Activated naive CD8-positive, alpha-beta T cell treated with anti-CD3 and anti-CD28 coated beads, Interleukin-2, amount 50 U/mL, for 24 hours (primary cell): ENCODE data around the gene SYTL2.
A peak's percentile ranks its signal among the peaks of the same experiment; 100 is the strongest.

Experiments used
- ATAC-seq: fragments of 150-1000 bp; cut with Tn5 transposase; one replicate; pipeline ENCODE4 v1.10.0; 2021
- DNase-seq: peaks from one replicate; pipeline ENCODE4 v3.0.0; 2021
- H3K27ac Mint-ChIP-seq: one replicate; pipeline ENCODE4 v1.8.0; 2021; ENCODE audit warnings: mild to moderate bottlenecking, mixed read lengths
- H3K27me3 Mint-ChIP-seq: one replicate; pipeline ENCODE4 v1.8.0; 2021; ENCODE audit warnings: mixed read lengths
- H3K36me3 Mint-ChIP-seq: one replicate; pipeline ENCODE4 v1.8.0; 2021; ENCODE audit warnings: low read depth, mixed read lengths
- H3K4me1 Mint-ChIP-seq: one replicate; pipeline ENCODE4 v1.8.0; 2021; ENCODE audit warnings: mixed read lengths
- H3K4me3 Mint-ChIP-seq: one replicate; pipeline ENCODE4 v1.8.0; 2021; ENCODE audit warnings: mild to moderate bottlenecking, moderate library complexity, mixed read lengths
- H3K9me3 Mint-ChIP-seq: one replicate; pipeline ENCODE4 v1.8.0; 2021; ENCODE audit warnings: mixed read lengths

SYTL2 gene

GRCh38 chr11:85751724-85752123, 59.2 kb downstream of the SYTL2 start:
- Mint-ChIP-seq H3K27me3 (peaks cover 2% of the 10 kb centered on the region), H3K4me3 (peak overlapping the region; percentile 56), H3K36me3 (peaks cover 3% of the 10 kb centered on the region), H3K4me1 (peaks cover 97% of the 10 kb centered on the region), H3K27ac (peak overlapping the region; percentile 86), H3K9me3 (peaks cover 3% of the 10 kb centered on the region)
- no peak for ATAC-seq
- no peak for DNase-seq

- peaks cover 95% of the 10 kb centered on the region for H3K4me1 Mint-ChIP-seq
- H3K27me3 Mint-ChIP-seq: peaks cover 2% of the 10 kb centered on the region
- H3K9me3 Mint-ChIP-seq: peaks cover 3% of the 10 kb centered on the region
- peak overlapping the region; percentile 86 for H3K27ac Mint-ChIP-seq
- ATAC-seq (no peak), DNase-seq (no peak)
- H3K4me3 Mint-ChIP-seq: no peak overlapping the region
- H3K36me3 Mint-ChIP-seq: peaks cover 3% of the 10 kb centered on the region
Measured at GRCh38 chr11:85750646-85751045, 60.3 kb downstream of the SYTL2 start.

- H3K27ac Mint-ChIP-seq: peak overlapping the region; percentile 86
- peaks cover 3% of the 10 kb centered on the region for H3K9me3 Mint-ChIP-seq
- ATAC-seq (no peak), DNase-seq (no peak)
- peaks cover 91% of the 10 kb centered on the region for H3K4me1 Mint-ChIP-seq
- H3K4me3 Mint-ChIP-seq: no peak overlapping the region
- H3K36me3 Mint-ChIP-seq: no peaks in the 10 kb centered on the region
- H3K27me3 Mint-ChIP-seq: peaks cover 2% of the 10 kb centered on the region
Measured at GRCh38 chr11:85749884-85750283, 61.1 kb downstream of the SYTL2 start.

GRCh38 chr11:85749287-85749834, 61.6 kb downstream of the SYTL2 start:
- H3K36me3 Mint-ChIP-seq: no peaks in the 10 kb centered on the region
- peaks cover 2% of the 10 kb centered on the region for H3K27me3 Mint-ChIP-seq
- peak overlapping the region; percentile 86 for H3K27ac Mint-ChIP-seq
- H3K4me3 Mint-ChIP-seq: no peak overlapping the region
- H3K4me1 Mint-ChIP-seq: peaks cover 86% of the 10 kb centered on the region
- H3K9me3 Mint-ChIP-seq: peaks cover 3% of the 10 kb centered on the region
- DNase-seq (no peak), ATAC-seq (no peak)

- Mint-ChIP-seq H3K36me3 (no peaks in the 10 kb centered on the region), H3K27ac (no peak overlapping the region), H3K4me1 (peaks cover 85% of the 10 kb centered on the region), H3K4me3 (no peak overlapping the region), H3K27me3 (peaks cover 2% of the 10 kb centered on the region), H3K9me3 (peaks cover 3% of the 10 kb centered on the region)
- ATAC-seq (no peak), DNase-seq (no peak)
Measured at GRCh38 chr11:85748455-85748891, 62.5 kb downstream of the SYTL2 start.

- H3K36me3 Mint-ChIP-seq: no peaks in the 10 kb centered on the region
- H3K4me1 Mint-ChIP-seq: peaks cover 79% of the 10 kb centered on the region
Measured at GRCh38 chr11:85746670-85747069, 64.3 kb downstream of the SYTL2 start.

GRCh38 chr11:85745626-85746025, 65.3 kb downstream of the SYTL2 start:
- Mint-ChIP-seq H3K9me3 (no peaks in the 10 kb centered on the region), H3K27me3 (no peaks in the 10 kb centered on the region), H3K36me3 (no peaks in the 10 kb centered on the region), H3K27ac (peak overlapping the region; percentile 6), H3K4me3 (no peak overlapping the region), H3K4me1 (peaks cover 76% of the 10 kb centered on the region)
- DNase-seq (no peak), ATAC-seq (no peak)

More at GRCh38 chr11:85746670-85747069, 64.3 kb downstream of the SYTL2 start:
- ATAC-seq: no peak
- H3K4me3 Mint-ChIP-seq: no peak overlapping the region
- H3K27ac Mint-ChIP-seq: no peak overlapping the region
- no peaks in the 10 kb centered on the region for H3K9me3 Mint-ChIP-seq
- DNase-seq: no peak
- H3K27me3 Mint-ChIP-seq: no peaks in the 10 kb centered on the region

GRCh38 chr11:85742873-85743275, 68.1 kb downstream of the SYTL2 start:
- no peaks in the 10 kb centered on the region for H3K36me3 Mint-ChIP-seq
- no peaks in the 10 kb centered on the region for H3K9me3 Mint-ChIP-seq
- no peaks in the 10 kb centered on the region for H3K27me3 Mint-ChIP-seq
- H3K27ac Mint-ChIP-seq: peak overlapping the region; percentile 68
- no peak overlapping the region for H3K4me3 Mint-ChIP-seq
- DNase-seq: no peak
- peaks cover 62% of the 10 kb centered on the region for H3K4me1 Mint-ChIP-seq
- peak; percentile 91 for ATAC-seq

GRCh38 chr11:85742348-85742747, 68.6 kb downstream of the SYTL2 start:
- no peaks in the 10 kb centered on the region for H3K36me3 Mint-ChIP-seq
- ATAC-seq (no peak), DNase-seq (no peak)
- peaks cover 62% of the 10 kb centered on the region for H3K4me1 Mint-ChIP-seq
- H3K27me3 Mint-ChIP-seq: no peaks in the 10 kb centered on the region
- H3K4me3 Mint-ChIP-seq: no peak overlapping the region
- no peaks in the 10 kb centered on the region for H3K9me3 Mint-ChIP-seq
- H3K27ac Mint-ChIP-seq: no peak overlapping the region

- Mint-ChIP-seq H3K36me3 (no peaks in the 10 kb centered on the region), H3K4me1 (peaks cover 53% of the 10 kb centered on the region), H3K27ac (no peak overlapping the region), H3K9me3 (no peaks in the 10 kb centered on the region), H3K27me3 (no peaks in the 10 kb centered on the region), H3K4me3 (no peak overlapping the region)
- ATAC-seq: no peak
- DNase-seq: no peak
Measured at GRCh38 chr11:85740481-85741400, 70.2 kb downstream of the SYTL2 start.

GRCh38 chr11:85737738-85738137, 73.2 kb downstream of the SYTL2 start:
- Mint-ChIP-seq H3K9me3 (no peaks in the 10 kb centered on the region), H3K4me1 (peaks cover 34% of the 10 kb centered on the region), H3K27me3 (no peaks in the 10 kb centered on the region), H3K36me3 (peaks cover 8% of the 10 kb centered on the region), H3K4me3 (no peak overlapping the region), H3K27ac (peak overlapping the region; percentile 64)
- DNase-seq (no peak), ATAC-seq (peak; percentile 95)

GRCh38 chr11:85735876-85736460, 75.0 kb downstream of the SYTL2 start:
- no peaks in the 10 kb centered on the region for H3K9me3 Mint-ChIP-seq
- ATAC-seq: no peak
- H3K4me3 Mint-ChIP-seq: no peak overlapping the region
- DNase-seq: no peak
- H3K36me3 Mint-ChIP-seq: peaks cover 11% of the 10 kb centered on the region
- H3K4me1 Mint-ChIP-seq: peaks cover 24% of the 10 kb centered on the region
- no peak overlapping the region for H3K27ac Mint-ChIP-seq
- no peaks in the 10 kb centered on the region for H3K27me3 Mint-ChIP-seq

- Mint-ChIP-seq H3K36me3 (peaks cover 11% of the 10 kb centered on the region), H3K4me3 (no peak overlapping the region), H3K9me3 (no peaks in the 10 kb centered on the region), H3K27ac (no peak overlapping the region), H3K27me3 (no peaks in the 10 kb centered on the region), H3K4me1 (peaks cover 10% of the 10 kb centered on the region)
- ATAC-seq: no peak
- DNase-seq: no peak
Measured at GRCh38 chr11:85732965-85733364, 78.0 kb downstream of the SYTL2 start.

- Mint-ChIP-seq H3K9me3 (no peaks in the 10 kb centered on the region), H3K27ac (no peak overlapping the region), H3K4me1 (no peaks in the 10 kb centered on the region), H3K27me3 (no peaks in the 10 kb centered on the region), H3K4me3 (no peak overlapping the region), H3K36me3 (peaks cover 7% of the 10 kb centered on the region)
- DNase-seq (no peak), ATAC-seq (no peak)
Measured at GRCh38 chr11:85726381-85726780, 84.6 kb downstream of the SYTL2 start.
